ENCODE measurements around the gene SLC35E1.
A peak's percentile ranks its signal among the peaks of the same experiment; 100 is the strongest.

DNA sequence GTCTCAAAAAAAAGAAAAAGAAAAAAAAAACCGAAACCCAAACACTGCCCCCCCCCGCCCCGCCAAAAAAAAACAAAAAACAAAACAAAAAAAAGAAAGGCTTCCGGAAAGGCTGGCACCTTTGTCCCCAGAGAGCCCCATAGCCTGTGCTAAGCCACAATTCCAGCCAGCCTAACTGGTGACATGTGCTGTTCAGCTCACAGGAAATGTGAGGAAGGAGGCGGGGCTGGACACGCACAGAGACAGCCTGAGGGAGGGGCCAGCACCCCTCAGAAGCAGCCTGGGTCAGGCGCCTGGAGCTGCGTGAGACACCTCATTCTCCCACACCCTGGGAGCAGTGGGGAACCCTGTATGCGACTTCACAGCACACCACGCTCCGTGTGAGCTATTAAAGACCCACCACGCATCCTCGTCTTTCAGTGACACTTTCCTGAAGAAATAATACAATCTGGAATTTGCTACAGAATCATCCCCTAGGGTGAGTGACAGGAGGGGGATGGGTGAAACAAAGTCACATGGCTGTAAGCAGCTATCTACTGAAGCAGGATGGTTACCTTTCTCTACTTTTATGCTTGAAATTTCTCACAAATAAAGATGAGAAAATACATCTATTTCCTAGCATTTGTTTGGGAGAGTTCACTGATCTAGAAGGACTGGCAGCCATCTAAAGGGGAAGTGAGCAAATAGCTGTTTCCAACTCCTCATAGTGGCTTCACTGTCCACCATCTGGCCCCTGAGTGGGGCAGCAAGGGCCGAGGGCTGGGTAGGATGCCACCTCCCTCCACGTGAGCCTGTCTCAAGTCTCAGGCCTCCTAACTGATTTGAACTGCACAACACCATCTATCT lies 12.3 kb upstream of the SLC35E1 start:
- peak; percentile 32 for TF ChIP-seq POLR2A (IDR thresholded peaks at IDR 0.05; ENCODE audit: low read length)
- no peak for TF ChIP-seq GATA1 (IDR thresholded peaks at IDR 0.05; ENCODE audit: low read depth, low read length)
